ENCODE results near the gene INTS11.
"Not testable (repeated sequence)": the region's sequence is repeated elsewhere in the genome, so short reads cannot be mapped to it uniquely, and the experiment has no call there.

The INTS11 gene

GRCh38 chr1:1318777-1319645 is 5.4 kb downstream of the INTS11 start:
- DNase-seq (ENCODE audit: low spot score): no peak
- no peak for TF ChIP-seq CTCF (IDR thresholded peaks at IDR 0.05; ENCODE audit: extremely low read depth, insufficient read depth, missing control alignments)
- in situ Hi-C loops (cut with MboI; ENCODE audit: low pct_unique_long_range_greater_than_20kb, low sequenced_read_pairs, unreplicated experiment): no loop called here

GRCh38 chr1:1318131-1318652 is 6.3 kb downstream of the INTS11 start:
- no peak for TF ChIP-seq CTCF (IDR thresholded peaks at IDR 0.05; ENCODE audit: extremely low read depth, insufficient read depth, missing control alignments)
- DNase-seq (ENCODE audit: low spot score): no peak
- in situ Hi-C loops (cut with MboI; ENCODE audit: low pct_unique_long_range_greater_than_20kb, low sequenced_read_pairs, unreplicated experiment): no loop called here

- DNase-seq (ENCODE audit: low spot score): no peak
- no peak for TF ChIP-seq CTCF (IDR thresholded peaks at IDR 0.05; ENCODE audit: extremely low read depth, insufficient read depth, missing control alignments)
- in situ Hi-C loops (cut with MboI; ENCODE audit: low pct_unique_long_range_greater_than_20kb, low sequenced_read_pairs, unreplicated experiment): no loop called here
Measured at GRCh38 chr1:1317420-1317819, 7.0 kb downstream of the INTS11 start.

GRCh38 chr1:1316199-1316598 is 8.3 kb downstream of the INTS11 start:
- in situ Hi-C loops (cut with MboI; ENCODE audit: low pct_unique_long_range_greater_than_20kb, low sequenced_read_pairs, unreplicated experiment); DNase-seq (ENCODE audit: low spot score): not testable (repeated sequence)

- in situ Hi-C loops (cut with MboI; ENCODE audit: low pct_unique_long_range_greater_than_20kb, low sequenced_read_pairs, unreplicated experiment): no loop called here
- no peak for DNase-seq (ENCODE audit: low spot score)
- no peak for TF ChIP-seq CTCF (IDR thresholded peaks at IDR 0.05; ENCODE audit: extremely low read depth, insufficient read depth, missing control alignments)
Measured at GRCh38 chr1:1315435-1315954, 9.0 kb downstream of the INTS11 start.

- in situ Hi-C loops (cut with MboI; ENCODE audit: low pct_unique_long_range_greater_than_20kb, low sequenced_read_pairs, unreplicated experiment): no loop called here
- no peak for TF ChIP-seq CTCF (IDR thresholded peaks at IDR 0.05; ENCODE audit: extremely low read depth, insufficient read depth, missing control alignments)
Measured at GRCh38 chr1:1314678-1315335, 9.7 kb downstream of the INTS11 start.

GRCh38 chr1:1314237-1314586 is 10.2 kb downstream of the INTS11 start:
- no peak for TF ChIP-seq CTCF (IDR thresholded peaks at IDR 0.05; ENCODE audit: extremely low read depth, insufficient read depth, missing control alignments)
- in situ Hi-C loops (cut with MboI; ENCODE audit: low pct_unique_long_range_greater_than_20kb, low sequenced_read_pairs, unreplicated experiment): no loop called here
- DNase-seq (ENCODE audit: low spot score): no peak

More at GRCh38 chr1:1314678-1315335, 9.7 kb downstream of the INTS11 start:
- no peak for DNase-seq (ENCODE audit: low spot score)

All from GM13977 (cell line).